GM21737 (cell line): ENCODE results near the gene ACVR2A.

Source experiments
- ATAC-seq: cut with Tn5 transposase; IDR thresholded peaks from one replicate; pipeline ENCODE4 v1.9.1; 2021; ENCODE audit warnings: mild to moderate bottlenecking, moderate library complexity; ENCODE audit not compliant: unreplicated experiment

ACVR2A gene

DNA sequence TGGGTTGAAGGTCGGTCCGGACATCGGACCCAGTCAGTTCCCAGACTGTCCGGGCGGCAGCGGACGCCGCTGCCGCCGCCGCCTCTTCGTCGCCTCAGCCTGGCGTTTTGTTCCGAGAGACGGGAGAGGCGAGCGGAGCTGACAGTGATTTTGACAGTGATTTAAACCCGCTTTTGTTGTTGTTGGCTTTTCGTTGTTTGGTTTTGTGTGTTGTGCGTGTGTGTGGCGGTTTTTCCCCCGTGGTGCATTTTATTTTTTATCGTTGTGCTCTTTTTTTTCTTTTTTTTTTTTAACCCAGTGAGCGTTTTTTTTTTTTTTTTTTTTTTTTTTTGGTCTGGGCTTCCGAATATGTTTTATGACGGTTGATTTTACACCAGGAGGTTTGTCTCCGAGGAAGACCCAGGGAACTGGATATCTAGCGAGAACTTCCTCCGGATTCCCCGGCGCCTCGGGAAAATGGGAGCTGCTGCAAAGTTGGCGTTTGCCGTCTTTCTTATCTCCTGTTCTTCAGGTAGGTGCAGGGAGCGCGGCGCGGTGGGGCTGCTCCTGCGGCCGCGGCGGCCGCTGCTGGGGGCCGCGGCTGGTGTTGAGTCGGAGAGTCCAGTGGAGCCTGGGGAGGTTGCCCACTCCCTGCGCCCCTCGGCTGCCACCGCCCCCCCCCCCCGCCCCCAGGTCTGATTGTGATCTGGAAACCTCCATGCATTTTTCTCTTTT, at the start of gene ACVR2A:
Gene ACVR2A (plus strand): TSS at position 333 of the 714 bp plus-strand sequence. CDS start 124 bp downstream, at position 457.
- peak; percentile 31 for ATAC-seq

DNA sequence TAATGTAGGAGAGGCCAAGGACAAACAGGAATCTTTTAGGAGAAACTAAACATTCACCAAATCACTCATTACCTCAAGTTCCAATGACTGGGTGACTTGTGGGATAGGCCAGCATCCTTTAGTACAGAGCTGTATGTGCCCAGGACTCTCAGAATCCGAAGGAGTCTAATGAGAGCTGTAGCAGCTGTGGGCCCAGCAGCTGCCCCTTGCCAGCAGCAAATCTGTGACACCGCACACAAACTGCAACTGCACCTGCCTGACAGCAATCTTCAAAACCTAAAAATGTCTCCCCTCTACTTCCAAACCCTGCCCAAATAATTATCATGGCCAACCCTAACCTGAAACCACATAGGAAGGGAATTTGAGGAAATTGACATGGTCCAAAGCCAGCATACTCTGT, 44.5 kb upstream of the ACVR2A start:
- ATAC-seq, result no peak

DNA sequence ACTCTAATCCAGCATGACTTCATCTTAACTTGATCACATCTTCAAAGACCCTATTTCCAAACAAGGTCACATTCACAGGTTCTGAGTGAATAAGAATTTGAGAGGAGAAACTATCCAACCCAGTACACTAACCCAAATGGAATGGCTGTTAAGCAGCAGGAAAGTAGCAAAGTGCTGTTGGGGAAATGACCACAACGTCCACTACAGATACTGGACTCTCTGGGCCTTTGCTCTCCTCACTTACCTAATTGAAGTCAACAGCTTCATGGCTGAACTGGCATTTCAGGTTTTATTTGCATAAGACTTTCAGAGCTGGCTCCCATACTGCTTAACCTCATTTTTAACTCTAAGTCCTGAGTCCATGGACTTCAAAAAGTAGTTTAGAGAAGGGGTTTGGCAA, 38.0 kb upstream of the ACVR2A start:
- no peak for ATAC-seq

DNA sequence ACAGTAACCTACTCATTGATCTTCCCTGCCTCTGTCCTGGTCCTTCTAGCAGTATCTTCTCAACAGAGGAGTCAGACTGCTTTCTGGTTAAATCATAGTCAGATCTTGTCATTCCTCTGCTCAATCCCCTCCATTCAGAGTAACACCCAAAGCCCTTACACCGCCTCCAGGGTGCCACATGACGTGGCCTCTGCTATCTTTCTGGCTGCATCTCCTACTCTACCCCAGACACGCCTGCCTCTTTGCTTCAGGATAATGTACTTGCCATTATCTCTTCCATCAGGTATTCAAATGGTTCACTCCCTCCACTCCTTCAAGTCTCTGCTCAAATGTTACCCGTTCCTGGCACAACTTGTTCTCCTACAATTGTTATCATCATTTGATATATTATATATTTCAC, 36.3 kb upstream of the ACVR2A start:
- ATAC-seq, result no peak

DNA sequence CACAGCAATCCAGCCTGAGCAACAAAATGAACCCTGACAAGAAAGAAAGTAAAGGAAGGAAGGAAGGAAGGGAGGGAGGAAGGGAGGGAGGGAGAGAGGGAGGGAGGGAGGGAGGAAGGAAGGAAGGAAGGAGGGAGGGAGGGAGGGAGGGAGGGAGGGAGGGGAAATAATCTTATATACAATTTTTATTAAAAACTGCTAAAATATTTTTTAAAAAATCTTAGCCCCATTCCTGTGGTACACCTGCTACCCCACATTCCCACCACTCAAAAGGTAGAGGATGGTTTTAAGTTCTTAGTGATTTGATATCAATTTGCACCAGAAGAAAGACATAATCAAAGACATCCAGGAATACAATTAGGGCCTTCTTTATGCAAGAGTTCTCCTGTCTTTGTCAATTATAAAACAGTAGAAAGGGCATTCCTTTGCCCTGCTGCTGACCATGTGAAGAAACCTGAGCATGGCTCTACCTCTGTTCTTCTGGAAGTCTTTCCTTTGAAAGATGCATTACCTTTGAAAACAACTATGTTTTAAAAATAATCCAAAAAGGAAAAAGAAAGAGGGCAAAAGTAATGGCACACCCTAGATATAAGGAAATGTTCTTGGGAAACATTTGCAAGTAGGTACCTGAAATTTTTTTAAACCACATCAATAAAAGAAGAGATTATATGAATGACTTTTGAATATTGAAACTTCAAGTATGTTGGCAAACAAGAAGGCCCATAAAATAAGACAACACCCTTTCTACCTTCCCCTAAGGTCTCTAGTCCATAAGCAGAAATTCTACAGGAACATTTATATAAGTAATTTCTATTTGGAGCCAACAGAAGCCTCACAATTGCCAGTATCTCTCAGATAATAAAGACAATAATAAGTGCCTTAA, 33.7 kb upstream of the ACVR2A start:
- no peak for ATAC-seq

DNA sequence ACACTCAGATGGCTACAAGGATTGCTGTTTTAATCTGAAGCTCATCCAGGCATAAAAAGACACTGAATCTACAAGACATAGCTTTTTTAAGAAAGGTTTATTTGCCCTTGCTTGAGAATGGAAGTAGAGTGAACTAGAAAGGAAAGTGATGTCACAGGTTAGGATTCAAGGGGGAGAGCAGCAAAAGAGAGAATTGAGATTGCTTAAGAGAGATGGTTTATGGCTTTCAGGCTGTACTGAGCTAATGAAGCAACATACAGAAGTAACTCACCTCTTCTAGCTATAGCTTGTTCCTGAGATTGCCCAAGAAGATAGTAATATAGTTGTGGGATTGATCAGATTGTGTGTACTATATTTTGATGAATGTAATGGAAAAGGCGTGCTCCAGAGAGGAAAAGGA, 26.1 kb upstream of the ACVR2A start:
- no peak for ATAC-seq

DNA sequence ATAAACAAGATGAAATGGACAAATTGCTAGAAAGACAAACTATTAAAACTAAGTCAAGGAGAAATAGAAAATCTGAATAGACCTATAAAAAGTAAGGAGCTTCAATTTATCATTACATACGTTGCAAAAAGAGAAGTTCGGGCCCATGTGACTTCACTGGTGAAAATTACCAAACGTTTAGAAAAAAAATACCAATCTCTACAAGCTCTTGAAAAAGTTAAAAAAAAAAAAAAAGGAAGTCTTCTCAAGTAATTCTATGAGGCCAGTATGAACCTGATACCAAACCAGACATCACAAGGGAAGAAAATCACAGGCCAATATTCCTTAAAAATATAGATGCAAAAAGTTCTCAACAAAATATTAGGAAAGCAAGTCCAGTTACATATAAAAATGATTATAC, 20.2 kb upstream of the ACVR2A start:
- no peak for ATAC-seq

DNA sequence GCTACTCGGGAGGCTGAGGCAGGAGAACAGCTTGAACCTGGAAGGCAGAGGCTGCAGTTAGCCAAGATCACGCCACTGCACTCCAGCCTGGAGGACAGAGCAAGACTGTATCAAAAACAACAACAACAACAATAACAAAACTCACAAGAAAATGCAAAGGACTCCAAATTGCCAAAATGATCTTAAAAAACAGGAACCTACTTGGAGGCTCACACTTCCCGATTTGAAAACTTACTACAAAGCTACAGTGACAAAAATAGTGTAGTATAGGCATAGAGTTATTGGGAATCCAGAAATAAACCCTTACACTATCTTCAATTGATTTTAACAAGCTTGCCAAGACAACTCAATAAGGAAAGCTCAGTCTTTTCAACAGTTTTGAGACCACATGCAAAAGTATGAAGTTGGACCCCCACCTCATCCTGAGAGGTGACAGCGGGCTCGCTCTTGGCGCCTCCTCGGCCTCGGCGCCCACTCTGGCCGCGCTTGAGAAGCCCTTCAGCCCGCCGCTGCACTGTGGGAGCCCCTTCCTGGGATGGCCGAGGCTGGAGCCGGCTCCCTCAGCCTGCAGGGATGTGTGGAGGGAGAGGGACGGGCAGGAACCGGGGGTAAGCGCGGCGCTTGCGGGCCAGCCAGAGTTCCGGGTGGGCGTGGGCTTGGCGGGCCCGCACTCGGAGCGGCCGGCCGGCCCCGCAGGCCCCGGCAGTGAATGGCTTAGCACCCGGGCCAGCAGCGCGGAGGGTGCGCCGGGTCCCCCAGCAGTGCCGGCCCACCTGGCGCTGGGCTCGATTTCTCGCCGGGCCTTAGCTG, 18.3 kb upstream of the ACVR2A start:
- ATAC-seq, result no peak

DNA sequence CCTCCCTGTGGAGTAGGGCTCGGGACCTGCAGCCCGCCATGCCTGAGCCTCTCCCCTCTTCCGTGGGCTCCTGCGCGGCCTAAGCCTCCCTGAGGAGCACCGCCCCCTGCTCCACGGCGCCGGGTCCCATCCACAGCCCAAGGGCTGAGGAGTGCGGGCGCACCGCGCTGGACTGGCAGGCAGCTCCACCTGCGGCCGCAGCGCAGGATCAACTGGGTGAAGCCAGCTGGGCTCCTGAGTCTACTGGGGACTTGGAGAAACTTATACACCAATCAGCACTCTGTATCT, 17.8 kb upstream of the ACVR2A start:
- no peak for ATAC-seq

DNA sequence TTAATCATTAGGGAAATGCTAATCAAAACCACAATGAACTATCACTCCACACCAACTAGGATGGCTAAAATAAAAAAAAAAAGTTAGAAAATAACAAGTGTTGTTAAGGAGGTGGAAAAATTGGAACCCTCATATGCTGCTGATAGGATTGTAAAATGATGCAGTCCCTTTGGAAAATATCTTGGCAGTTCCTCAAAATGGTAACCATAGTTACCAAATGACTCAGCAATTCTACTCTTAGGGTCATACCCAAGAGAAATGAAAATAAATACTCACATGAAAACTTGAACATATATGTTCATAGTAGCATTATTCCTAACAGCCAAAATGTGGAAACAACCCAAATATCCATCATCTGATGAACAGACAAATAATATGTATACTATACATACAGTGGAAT, 15.7 kb upstream of the ACVR2A start:
- no peak for ATAC-seq

DNA sequence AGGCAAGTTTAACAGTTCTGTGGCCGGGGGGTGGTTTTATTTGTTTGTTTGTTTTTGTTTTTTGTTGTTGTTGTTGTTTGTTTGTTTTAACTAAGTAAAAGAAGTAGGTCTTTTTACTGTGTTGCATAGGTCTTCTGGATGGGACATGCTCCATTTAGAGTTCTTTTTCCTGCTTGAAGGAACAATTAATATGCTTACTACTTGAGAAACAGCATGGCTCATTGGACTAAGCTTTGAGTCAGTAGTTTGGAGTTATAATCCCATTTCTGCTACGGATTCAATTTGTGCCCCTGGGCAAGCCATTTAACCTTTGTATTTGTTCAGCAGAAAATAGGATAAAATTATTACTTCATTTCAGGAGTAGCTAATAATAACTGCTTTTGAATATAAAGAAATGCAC, 8.7 kb upstream of the ACVR2A start:
- ATAC-seq, result no peak

DNA sequence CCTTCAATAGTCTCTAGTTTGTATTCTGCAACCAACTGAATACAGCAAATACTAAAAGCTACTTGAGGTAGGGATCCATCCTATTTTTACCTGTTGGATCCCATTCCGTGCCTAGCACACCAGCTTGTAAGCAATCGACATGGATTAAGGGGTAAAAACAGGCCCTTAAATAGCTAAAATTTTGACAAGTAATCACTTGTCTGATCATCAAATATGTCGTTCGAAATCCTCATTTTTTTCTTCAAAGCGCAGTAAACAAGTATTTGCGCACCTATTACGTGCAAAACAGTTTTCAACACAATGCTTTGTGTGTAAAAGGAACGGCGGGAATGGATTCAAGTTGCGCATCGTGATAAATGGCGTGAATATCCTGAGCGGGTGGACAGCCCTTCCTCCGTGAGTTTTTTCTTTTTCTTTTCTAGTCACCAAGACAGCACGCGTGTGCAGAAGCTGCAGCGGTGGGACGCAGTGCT, 1.4 kb upstream of the ACVR2A start:
- ATAC-seq, result no peak

DNA sequence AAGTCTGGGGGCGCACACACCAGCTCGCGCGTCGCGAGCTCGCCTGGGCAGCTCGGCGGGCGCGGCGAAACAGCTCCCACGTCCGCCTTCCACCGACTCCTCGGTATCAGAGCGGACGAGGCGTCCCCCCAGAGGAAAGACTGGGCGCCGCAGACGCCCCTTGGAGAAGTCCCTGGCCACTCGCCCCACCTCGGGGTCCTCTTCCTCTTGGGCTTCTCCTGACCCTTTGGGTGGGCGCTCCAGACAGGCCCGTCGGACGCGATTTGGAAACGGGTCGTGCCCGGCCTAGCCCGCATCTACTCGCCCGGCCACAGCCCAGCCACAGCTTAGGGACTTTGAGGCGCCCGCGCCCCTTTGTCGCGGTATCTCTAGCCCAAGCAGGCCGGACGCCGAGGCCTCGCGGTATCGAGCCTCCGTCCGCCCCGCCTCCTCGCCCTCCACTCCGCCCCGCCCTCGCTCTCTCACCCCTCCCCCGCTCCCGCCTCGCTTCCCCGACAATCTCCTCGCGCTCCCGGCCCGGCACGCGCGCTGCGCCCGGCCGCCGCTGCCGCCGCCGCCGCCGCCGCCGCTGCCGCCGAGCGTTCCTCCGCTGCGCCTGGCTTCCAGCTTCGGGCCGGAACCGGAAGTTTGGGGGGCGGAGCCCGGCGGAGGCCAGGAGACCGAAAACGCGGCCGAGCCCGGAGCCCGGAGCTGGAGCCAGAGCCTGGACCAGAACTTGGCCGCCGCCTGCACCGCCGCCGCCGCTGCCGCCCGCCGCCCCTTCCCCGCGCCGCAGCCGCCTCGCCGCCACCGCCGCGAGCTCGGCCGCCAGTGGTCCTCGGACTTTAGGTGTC, 749 bp upstream of the ACVR2A start:
- ATAC-seq, result peak; percentile 88

DNA sequence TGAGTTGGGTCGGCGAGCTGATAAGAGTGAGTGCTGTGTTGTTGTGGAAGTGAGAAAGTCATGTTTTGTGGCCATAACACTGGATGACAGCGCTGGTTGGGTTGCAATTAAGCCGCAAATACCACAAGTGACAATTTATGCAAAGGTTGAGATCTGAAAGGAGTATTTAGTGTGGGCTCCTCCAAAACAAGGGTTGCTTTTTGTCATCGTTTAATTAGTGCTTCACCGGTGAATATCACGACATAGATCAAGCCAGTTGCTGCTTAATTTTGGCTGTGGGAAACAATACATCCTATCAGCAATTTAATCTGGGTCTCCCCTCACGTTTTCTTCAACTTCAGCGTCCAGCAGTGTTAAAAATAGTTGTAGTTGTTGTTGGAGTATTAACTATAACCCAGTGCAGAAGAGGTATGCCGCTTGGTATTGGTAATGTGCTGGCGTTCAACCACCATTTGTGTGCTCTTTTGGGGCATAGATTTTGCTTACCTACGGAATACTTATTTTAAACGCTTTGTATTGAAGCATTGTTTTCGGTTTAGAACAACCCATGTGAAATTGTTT, 662 bp downstream of the ACVR2A start:
- ATAC-seq, result no peak

DNA sequence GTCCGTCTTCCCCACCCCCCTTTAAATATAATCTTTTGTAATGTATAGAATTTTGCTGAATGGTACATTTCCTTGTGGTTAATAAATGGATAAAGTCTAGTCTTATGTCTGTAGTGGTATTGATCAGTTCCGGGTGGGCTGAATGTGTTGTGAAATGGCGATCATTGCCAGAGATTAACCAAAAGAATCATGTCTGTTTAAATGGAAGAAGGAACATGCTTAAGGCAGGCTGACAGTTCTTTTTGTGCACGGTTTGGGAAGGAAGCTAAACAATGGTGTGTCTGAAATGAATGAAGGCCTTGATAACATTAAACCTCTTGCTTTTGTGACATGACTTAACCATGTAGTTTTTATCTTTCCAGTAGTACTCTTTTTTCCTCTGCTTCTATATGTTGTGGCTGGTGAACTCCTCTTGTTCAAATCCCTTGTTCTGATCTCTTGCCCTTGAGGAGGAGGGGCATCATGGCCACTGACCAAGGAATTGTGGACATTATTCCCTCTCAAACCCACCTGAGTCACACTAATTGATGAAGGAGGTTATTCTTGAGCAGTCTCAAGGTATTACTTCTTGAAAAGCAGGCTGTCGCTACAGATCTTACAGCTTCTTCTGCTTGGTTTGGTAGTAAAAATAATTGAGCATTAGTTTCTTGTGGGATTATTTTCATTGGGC, 1.7 kb downstream of the ACVR2A start:
- ATAC-seq, result no peak

DNA sequence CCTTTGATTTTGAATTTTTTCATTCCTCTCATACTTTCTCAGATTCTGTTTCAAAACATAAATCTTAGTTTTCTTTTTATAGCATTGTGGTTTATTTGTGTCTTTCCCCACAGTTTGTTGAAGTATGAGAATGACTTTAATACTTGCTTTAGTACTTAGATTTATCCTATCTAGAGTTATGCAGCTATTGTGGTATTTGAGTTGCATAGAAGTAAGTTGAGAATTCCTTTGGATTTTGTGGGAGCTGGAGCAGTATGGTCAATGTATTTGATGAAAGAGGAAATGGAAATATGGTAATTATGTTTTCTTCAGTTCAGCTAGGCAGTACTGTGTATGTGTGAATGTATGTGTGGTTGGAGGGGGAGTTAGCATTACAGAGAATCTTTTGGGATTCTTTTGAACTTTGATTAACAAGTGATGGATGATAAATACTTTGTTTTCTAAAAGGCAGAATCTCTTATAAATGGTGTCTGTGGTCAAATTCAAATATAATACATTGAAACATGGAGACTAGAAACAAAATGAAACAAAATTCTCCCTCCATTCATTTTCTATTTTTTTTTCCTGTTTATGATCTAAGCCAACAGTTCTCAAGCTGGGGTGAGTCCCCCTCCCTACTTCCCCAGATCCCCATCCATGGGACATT, 3.0 kb downstream of the ACVR2A start:
- ATAC-seq, result no peak

DNA sequence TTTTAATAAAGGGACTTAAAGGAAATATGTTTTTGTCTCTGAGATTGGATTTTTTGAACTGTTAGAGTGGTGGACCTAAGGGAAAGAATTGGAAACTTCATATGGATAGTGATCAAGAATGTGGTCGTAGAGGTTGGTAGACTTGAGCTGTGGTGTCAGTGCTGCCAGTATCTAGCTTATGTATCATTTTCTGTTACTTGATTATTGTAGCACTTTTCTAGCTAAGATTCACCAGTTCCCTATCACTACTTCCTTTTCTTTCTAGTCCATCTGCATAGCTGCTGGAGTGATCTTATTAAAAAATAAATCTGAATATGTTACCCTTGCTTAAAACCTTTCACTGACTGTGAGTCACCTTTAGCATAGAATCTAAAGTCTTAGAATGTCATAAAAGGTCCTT, 6.0 kb downstream of the ACVR2A start:
- no peak for ATAC-seq

DNA sequence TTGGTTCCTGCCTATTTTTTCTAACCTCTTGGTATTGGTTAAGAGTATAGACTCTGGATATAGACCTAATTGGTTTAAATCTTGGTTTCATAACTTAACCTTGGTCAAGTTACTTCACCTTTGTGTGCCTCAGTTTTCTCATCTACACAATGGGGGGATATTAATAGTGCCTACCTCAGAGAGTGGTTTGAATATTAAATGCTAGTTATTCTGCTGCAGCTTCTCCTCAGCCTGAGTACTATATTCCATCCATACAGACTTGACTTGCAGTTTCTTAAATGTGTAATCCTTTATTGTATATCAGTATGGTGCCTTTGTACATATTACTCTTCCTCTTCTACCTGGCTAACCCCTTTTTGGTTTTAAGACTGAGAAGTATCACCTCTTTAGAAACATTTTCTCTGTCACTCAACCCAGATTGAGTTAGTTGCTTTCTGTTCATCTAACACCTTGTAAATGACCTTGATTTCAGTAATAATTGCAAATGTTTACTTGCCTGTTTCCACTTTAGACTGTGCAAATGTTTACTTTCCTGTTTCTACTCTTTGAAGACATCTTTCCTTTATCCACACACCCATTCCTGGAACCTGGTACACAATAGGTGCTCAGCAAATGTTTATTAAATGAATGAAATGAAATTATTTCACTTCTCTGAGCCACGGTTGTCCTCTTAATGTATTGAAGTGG, 6.6 kb downstream of the ACVR2A start:
- ATAC-seq, result no peak
